Colonic mucosa (tissue), 4 donors: ENCODE measurements around the gene KLF6. TPM values are rescaled to one million over a fixed set of nuclear protein-coding genes. Genes with fewer than 3 reads are reported as not detected.
A peak's percentile ranks its signal among the peaks of the same experiment; 100 is the strongest.

ENCODE experiments used
- DNase-seq: peaks from one replicate; pipeline ENCODE4 v3.0.0-alpha.2; 2020
- H3K27ac ChIP-seq: fragments of 200-600 bp; one replicate; pipeline ENCODE4 v1.8.0; 2021
- H3K27me3 ChIP-seq: fragments of 200-600 bp; one replicate; pipeline ENCODE4 v1.8.0; 2021
- H3K36me3 ChIP-seq: fragments of 200-600 bp; one replicate; pipeline ENCODE4 v1.8.0; 2021
- H3K4me1 ChIP-seq: fragments of 200-600 bp; one replicate; pipeline ENCODE4 v1.8.0; 2021; ENCODE audit warnings: mild to moderate bottlenecking
- H3K4me3 ChIP-seq: fragments of 200-600 bp; one replicate; pipeline ENCODE4 v1.8.0; 2021
- H3K9ac ChIP-seq, 2 donors: one replicate each; pipeline ENCODE4 v1.7.0; 2013; ENCODE audit warnings: control low read depth in 2 of 2, low read depth in 2 of 2, low read length in 2 of 2
- H3K9me3 ChIP-seq: fragments of 200-600 bp; one replicate; pipeline ENCODE4 v1.8.0; 2021
- intact Hi-C: fragments of 100-400 bp; cut with DNase I; formaldehyde crosslinking; loops from one replicate; pipeline ENCODE4 v1.14.1; 2022
- total RNA-seq, 2 donors: library from RNA; stranded (reverse); fragmentation: NEBNext Ultra II Directional in 1 of 2; extraction: Animal tissue kit (Norgen Biotek cat#: 25700) in 1 of 2; gene quantifications; one replicate each; pipeline ENCODE4 v1.2.1, GENCODE V29; 2021
- TF ChIP-seq, protein P1 (sequence below): fragments of 200-600 bp; IDR thresholded peaks from one replicate; pipeline ENCODE4 v1.8.0; 2022; ENCODE audit warnings: antibody characterized with exemption, mild to moderate bottlenecking
- donor health status: healthy.
- donor health status: DM: no; HTN: no; CAD: no.
- donor health status: DM: no; HTN: no; CAD: no.

KLF6 gene
- total RNA-seq, 2 donors from 2014 or later = 106 to 299 TPM

GRCh38 chr10:3782451-3783315, 2.3 kb downstream of the KLF6 start:
- intact Hi-C loops = loop anchor here (10.0 kb wide), 1 partner anchor 282 kb away; no protein-coding TSS in a partner anchor
- H3K9me3 ChIP-seq = no peaks in the 10 kb centered on the region

DNA sequence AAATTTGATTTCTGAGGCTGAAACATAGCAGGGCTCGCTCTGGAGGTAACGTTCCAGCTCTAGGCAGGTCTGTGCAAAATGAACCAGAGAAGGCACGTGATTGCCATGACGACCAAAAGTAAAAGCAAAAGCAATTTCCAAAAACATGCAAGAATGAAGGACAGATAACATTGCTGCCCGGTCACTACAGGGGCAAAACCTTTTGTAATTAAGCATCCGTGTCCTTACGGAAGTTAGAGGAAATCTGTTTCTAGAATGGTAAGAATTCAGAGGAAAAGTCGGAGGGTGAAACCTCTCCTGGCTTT, 2.9 kb downstream of the KLF6 start:
- TF ChIP-seq, protein P1, sequence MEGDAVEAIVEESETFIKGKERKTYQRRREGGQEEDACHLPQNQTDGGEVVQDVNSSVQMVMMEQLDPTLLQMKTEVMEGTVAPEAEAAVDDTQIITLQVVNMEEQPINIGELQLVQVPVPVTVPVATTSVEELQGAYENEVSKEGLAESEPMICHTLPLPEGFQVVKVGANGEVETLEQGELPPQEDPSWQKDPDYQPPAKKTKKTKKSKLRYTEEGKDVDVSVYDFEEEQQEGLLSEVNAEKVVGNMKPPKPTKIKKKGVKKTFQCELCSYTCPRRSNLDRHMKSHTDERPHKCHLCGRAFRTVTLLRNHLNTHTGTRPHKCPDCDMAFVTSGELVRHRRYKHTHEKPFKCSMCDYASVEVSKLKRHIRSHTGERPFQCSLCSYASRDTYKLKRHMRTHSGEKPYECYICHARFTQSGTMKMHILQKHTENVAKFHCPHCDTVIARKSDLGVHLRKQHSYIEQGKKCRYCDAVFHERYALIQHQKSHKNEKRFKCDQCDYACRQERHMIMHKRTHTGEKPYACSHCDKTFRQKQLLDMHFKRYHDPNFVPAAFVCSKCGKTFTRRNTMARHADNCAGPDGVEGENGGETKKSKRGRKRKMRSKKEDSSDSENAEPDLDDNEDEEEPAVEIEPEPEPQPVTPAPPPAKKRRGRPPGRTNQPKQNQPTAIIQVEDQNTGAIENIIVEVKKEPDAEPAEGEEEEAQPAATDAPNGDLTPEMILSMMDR = no peak
- no peaks in the 10 kb centered on the region for H3K9me3 ChIP-seq
- peaks cover 19% of the 10 kb centered on the region for H3K36me3 ChIP-seq
- DNase-seq = peak; percentile 35
- no peaks in the 10 kb centered on the region for H3K27me3 ChIP-seq
- H3K4me3 ChIP-seq = peak overlapping the region; percentile 89
- H3K4me1 ChIP-seq = peaks cover 14% of the 10 kb centered on the region
- peak overlapping the region; percentile 100 for H3K9ac ChIP-seq
- intact Hi-C loops = loop anchor here (10.0 kb wide), 1 partner anchor 283 kb away; no protein-coding TSS in a partner anchor
- H3K27ac ChIP-seq = peak overlapping the region; percentile 100

More at GRCh38 chr10:3782451-3783315, 2.3 kb downstream of the KLF6 start:
- peaks cover 19% of the 10 kb centered on the region for H3K36me3 ChIP-seq
- H3K4me1 ChIP-seq = peaks cover 14% of the 10 kb centered on the region
- H3K4me3 ChIP-seq = peak overlapping the region; percentile 89
- H3K27me3 ChIP-seq = no peaks in the 10 kb centered on the region
- H3K27ac ChIP-seq = peak overlapping the region; percentile 100
- TF ChIP-seq, protein P1 = no peak
- H3K9ac ChIP-seq = peak overlapping the region; percentile 100
- DNase-seq = peak; percentile 73

GRCh38 chr10:3781468-3782145, 3.4 kb downstream of the KLF6 start:
- TF ChIP-seq, protein P1 = no peak
- no peaks in the 10 kb centered on the region for H3K27me3 ChIP-seq
- intact Hi-C loops = loop anchor here (10.0 kb wide), 1 partner anchor 283 kb away; no protein-coding TSS in a partner anchor
- H3K9me3 ChIP-seq = no peaks in the 10 kb centered on the region
- peaks cover 14% of the 10 kb centered on the region for H3K4me1 ChIP-seq
- peak; percentile 36 for DNase-seq
- H3K36me3 ChIP-seq = peaks cover 19% of the 10 kb centered on the region
- peak overlapping the region; percentile 100 for H3K27ac ChIP-seq
- peak overlapping the region; percentile 100 for H3K9ac ChIP-seq
- peak overlapping the region; percentile 89 for H3K4me3 ChIP-seq

DNA sequence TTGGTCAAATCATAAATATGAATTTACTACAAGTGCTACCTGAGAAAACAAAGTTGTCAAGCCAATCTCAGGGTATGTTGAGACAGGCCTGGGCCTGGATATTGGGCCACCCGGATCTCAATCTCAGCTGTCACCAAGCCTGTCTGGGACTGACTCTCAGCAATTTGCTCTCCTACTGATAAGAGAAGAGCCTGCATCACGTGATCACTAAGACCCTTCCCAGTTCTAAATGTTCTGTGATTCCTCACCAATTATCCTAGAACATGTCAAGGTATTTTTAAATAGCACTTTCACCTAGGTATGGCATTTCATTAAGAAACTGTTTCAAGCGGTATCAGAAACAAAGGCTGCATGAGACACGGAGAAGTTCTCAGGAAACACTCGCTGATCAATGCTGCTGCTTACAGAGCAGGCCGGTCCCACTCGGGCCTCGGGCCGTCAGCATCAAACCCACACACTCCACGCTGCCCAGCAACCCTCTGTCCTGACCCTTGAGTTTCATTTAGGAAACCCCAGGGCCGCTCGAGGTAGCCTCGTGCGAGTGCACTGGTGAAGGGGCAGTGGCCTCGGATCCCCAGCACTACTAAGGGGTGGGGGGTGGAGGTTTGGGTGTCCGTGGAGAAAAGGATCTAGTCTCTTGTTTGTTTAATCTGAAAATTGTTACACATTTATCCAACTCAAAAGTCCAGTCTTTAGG, 4.1 kb downstream of the KLF6 start:
- DNase-seq = peak; percentile 25
- TF ChIP-seq, protein P1 = no peak
- Histone ChIP-seq H3K36me3 (peaks cover 19% of the 10 kb centered on the region), H3K9ac (peak overlapping the region; percentile 100), H3K4me3 (peak overlapping the region; percentile 89), H3K27ac (peak overlapping the region; percentile 100), H3K9me3 (no peaks in the 10 kb centered on the region), H3K4me1 (peaks cover 14% of the 10 kb centered on the region), H3K27me3 (no peaks in the 10 kb centered on the region)
- intact Hi-C loops = loop anchor here (10.0 kb wide), 1 partner anchor 284 kb away; no protein-coding TSS in a partner anchor
